Head of caudate nucleus (tissue), 42 donors: ENCODE measurements around the gene CACNA1A.

Source experiments
- DNase-seq, 42 donors: peaks; one replicate each; pipeline versions ENCODE4 v3.0.0 to v3.0.0-alpha.2; 2020 to 2021; ENCODE audit warnings: mixed read lengths in 7 of 42
- intact Hi-C: fragments of 100-400 bp; cut with DNase I; formaldehyde crosslinking; loops from one replicate; pipeline ENCODE4 v1.15.0; 2022

Gene CACNA1A

GRCh38 chr19:13164343-13165161, 341.7 kb downstream of the CACNA1A start:
- DNase-seq, result peak in 22 of 42 donors; percentile 29 to 70 (median 44)
- intact Hi-C loops, result no loop called here

- intact Hi-C loops, result no loop called here
- peak in 36 of 42 donors; percentile 20 to 76 (median 54) for DNase-seq
Observed at GRCh38 chr19:13163609-13164342, 342.5 kb downstream of the CACNA1A start.

DNA sequence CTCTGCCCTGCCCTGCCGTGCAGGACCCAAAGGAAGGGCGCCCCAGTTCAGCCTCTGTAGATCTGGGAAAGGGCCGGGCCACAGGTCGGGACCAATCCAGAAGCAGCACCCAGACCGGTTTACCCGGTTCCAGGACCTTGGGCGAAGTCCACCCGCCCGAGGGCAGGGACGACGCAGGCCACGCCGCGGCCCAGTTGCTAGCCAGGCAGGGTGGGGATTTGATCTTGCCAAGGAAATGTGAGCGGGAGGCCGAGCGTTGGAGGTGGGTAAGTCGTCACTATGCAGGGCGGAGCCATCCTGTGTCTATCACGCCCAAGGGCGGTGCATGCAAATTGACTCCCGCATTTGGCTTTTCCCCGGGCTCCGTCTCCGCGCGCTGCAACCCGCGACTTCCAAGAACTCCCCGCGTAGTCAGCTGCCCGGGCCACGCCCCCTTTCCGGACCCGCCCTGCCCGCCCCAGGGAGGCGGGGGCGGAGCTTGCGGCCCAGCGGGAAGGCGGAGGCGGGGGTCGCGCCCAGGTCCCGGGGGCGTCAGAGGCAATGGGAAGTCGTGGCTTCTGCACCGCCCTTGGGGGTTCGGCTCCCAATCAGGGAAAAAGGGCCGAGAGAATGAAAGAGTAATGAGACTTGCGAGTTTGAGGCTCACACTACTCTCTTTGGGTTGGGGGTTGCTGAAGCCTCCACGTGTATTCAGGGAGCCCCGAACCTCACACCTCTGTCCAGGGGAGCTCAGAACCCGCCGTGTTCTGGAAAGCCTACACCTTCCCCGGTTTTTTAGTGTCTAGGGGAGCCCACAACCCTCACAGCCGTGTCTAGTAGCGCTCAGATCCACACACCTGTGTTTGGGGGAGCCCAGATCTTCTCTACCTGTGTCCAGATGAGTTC, 343.3 kb downstream of the CACNA1A start:
- peak; percentile 84 to 98 (median 93) for DNase-seq
- intact Hi-C loops, result no loop called here

- intact Hi-C loops, result no loop called here
- DNase-seq, result no peak
Observed at GRCh38 chr19:13160557-13160956, 345.7 kb downstream of the CACNA1A start.

DNA sequence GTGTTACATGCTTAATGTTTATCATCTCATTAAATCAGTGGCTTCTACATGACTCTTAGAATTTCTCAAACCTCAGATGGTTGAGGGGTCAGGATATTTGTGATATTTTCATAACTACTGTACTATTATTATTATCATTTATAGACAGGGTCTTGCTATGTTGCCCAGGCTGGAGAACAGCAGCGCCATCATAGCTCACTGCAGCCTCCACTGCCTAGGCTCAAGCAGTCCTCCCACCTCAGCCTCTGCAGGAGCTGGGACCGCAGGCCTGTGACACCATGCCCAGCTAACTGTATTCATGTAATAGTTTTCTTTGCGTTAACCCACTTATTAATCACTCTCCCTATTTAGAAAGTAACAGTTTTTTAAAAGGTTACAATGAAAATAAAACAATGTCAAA, 346.6 kb downstream of the CACNA1A start:
- intact Hi-C loops, result no loop called here
- DNase-seq, result no peak
